ENCODE data around the gene WASL. TPM values are rescaled to one million over a fixed set of nuclear protein-coding genes. Genes with fewer than 3 reads are reported as not detected.
A peak's percentile ranks its signal among the peaks of the same experiment; 100 is the strongest.

Gene WASL
- total and polyA plus RNA-seq, 10 of the 15 experiments (the other 5 are each of a cell fraction or from before 2014, with no cell fraction given) = 2.0 to 6.4 (median 3.5) TPM

GRCh38 chr7:123741940-123742339 lies 6.9 kb downstream of the WASL start:
- Histone ChIP-seq H3K9ac (ENCODE audit: control insufficient read depth, insufficient read depth, low read length) (no peak overlapping the region), H3K9me3 (replicated peaks; ENCODE audit: control insufficient read depth, insufficient read depth, low read length) (peaks cover 4% of the 10 kb centered on the region; the same call in 2 of the 3 replicates), H3K4me3 (no peak overlapping the region), H3K27me3 (replicated peaks in 1 of 2; ENCODE audit: control insufficient read depth in 2 of 2, insufficient read depth in 2 of 2, low read length in 1 of 2) (no peaks in the 10 kb centered on the region), H3K4me1 (ENCODE audit: control insufficient read depth, insufficient read depth, low read length) (no peaks in the 10 kb centered on the region), H4K20me1 (ENCODE audit: control insufficient read depth, insufficient read depth) (no peaks in the 10 kb centered on the region), H3K4me2 (ENCODE audit: control insufficient read depth, insufficient read depth) (peak overlapping the region; percentile 55; the same call in 1 of the 2 replicates), H3K27ac (ENCODE audit: control insufficient read depth, insufficient read depth) (no peak overlapping the region), H2AFZ (ENCODE audit: control insufficient read depth, low read depth, low read length) (no peak overlapping the region), H3K36me3 (ENCODE audit: control insufficient read depth in 2 of 2, insufficient read depth in 2 of 2, low read length in 1 of 2) (no peaks in the 10 kb centered on the region), H3K79me2 (ENCODE audit: control insufficient read depth, insufficient read depth, low read length) (peaks cover 95% of the 10 kb centered on the region)
- DNase-seq (ENCODE audit: low read depth, low spot score) (no peak), FAIRE-seq (no peak), ATAC-seq (0 out of 3 replicates have a peak, but pooled peaks have one; percentile 18)
- RAD21 ChIA-PET (ENCODE audit: unreplicated experiment) = interaction anchor here (1.7 to 1.8 kb wide), 2 partner anchors 9 to 40 kb away, joined by 4 read pairs; no protein-coding TSS in a partner anchor
- POLR2A ChIA-PET = interaction anchor here (2.2 kb wide), 1 partner anchor 9 kb away, joined by 5 read pairs; no protein-coding TSS in a partner anchor
- TF ChIP-seq CREM (IDR thresholded peaks at IDR 0.05; ENCODE audit: low read depth) (no peak), HDAC2 (IDR thresholded peaks at IDR 0.05) (no peak)
- intact Hi-C loops (cut with micrococcal nuclease; ENCODE audit: unreplicated experiment) = no loop called here
- BruUV-seq (replicated peaks) = no TSS peak
- in situ Hi-C loops (cut with MboI) = no loop called here
- CTCF ChIA-PET = interaction anchor here (1.3 to 1.5 kb wide), 3 partner anchors 29 to 41 kb away, joined by 3 to 4 read pairs (median 4); no protein-coding TSS in a partner anchor
- SMC1A ChIA-PET (ENCODE audit: uncharacterized antibody, unreplicated experiment) = interaction anchor here (1.1 to 4.4 kb wide), 4 partner anchors 9 to 123 kb away, joined by 3 to 19 read pairs (median 8); no protein-coding TSS in a partner anchor

GRCh38 chr7:123738808-123739207 lies 10.0 kb downstream of the WASL start:
- H4K20me1 ChIP-seq (ENCODE audit: control insufficient read depth, insufficient read depth) = no peaks in the 10 kb centered on the region
- H3K4me3 ChIP-seq = no peak overlapping the region
- H3K9ac ChIP-seq (ENCODE audit: control insufficient read depth, insufficient read depth, low read length) = no peak overlapping the region
- no peaks in the 10 kb centered on the region for H3K4me1 ChIP-seq (ENCODE audit: control insufficient read depth, insufficient read depth, low read length)
- intact Hi-C loops (cut with micrococcal nuclease; ENCODE audit: unreplicated experiment) = loop anchor here (2.0 kb wide), 1 partner anchor 14 kb away; no protein-coding TSS in a partner anchor
- in situ Hi-C loops (cut with MboI) = no loop called here
- BruUV-seq (replicated peaks) = no TSS peak
- H3K27ac ChIP-seq (ENCODE audit: control insufficient read depth, insufficient read depth) = no peak overlapping the region
- DNase-seq (ENCODE audit: low read depth, low spot score) (no peak), FAIRE-seq (no peak), ATAC-seq (no peak)
- WGBS (ENCODE audit: insufficient coverage, insufficient replicate concordance, low lambda C conversion rate, missing lambda C conversion rate) = 96% methylated on average over 2 of the region's 2 CpGs
- H2AFZ ChIP-seq (ENCODE audit: control insufficient read depth, low read depth, low read length) = no peak overlapping the region
- H3K27me3 ChIP-seq (replicated peaks in 1 of 2; ENCODE audit: control insufficient read depth in 2 of 2, insufficient read depth in 2 of 2, low read length in 1 of 2) = no peaks in the 10 kb centered on the region
- SMC1A ChIA-PET (ENCODE audit: uncharacterized antibody, unreplicated experiment) = interaction anchor here (1.8 kb wide), 1 partner anchor 10 kb away, joined by 6 read pairs; the partner anchor contains the start of gene WASL
- H3K36me3 ChIP-seq (ENCODE audit: control insufficient read depth in 2 of 2, insufficient read depth in 2 of 2, low read length in 1 of 2) = peaks cover 0 to 3% of the 10 kb centered on the region in 2 experiments; a peak in 1 of 4 replicates
- RAD21 ChIA-PET (ENCODE audit: unreplicated experiment) = no interaction called here
- CTCF ChIA-PET = interaction anchor here (0.8 to 2.0 kb wide), 3 partner anchors 22 to 37 kb away, joined by 4 to 5 read pairs (median 5); no protein-coding TSS in a partner anchor
- peaks cover 88% of the 10 kb centered on the region for H3K79me2 ChIP-seq (ENCODE audit: control insufficient read depth, insufficient read depth, low read length)
- POLR2A ChIA-PET = no interaction called here
- H3K9me3 ChIP-seq (replicated peaks; ENCODE audit: control insufficient read depth, insufficient read depth, low read length) = peaks cover 9% of the 10 kb centered on the region
- H3K4me2 ChIP-seq (ENCODE audit: control insufficient read depth, insufficient read depth) = no peak overlapping the region
- TF ChIP-seq GATAD2B (conservative IDR thresholded peaks at IDR 0.05; ENCODE audit: low read depth) = no peak
- TF ChIP-seq RAD51 (IDR thresholded peaks at IDR 0.05) = no peak
- no peak for TF ChIP-seq NFYB (IDR thresholded peaks at IDR 0.05; ENCODE audit: insufficient read depth, low read depth, low read length)
- TF ChIP-seq ZBTB11 (CRISPR knock-in tag; IDR thresholded peaks at IDR 0.05) = no peak
- no peak for TF ChIP-seq BMI1 (IDR thresholded peaks at IDR 0.05; ENCODE audit: borderline replicate concordance)
- TF ChIP-seq PAX8 (IDR thresholded peaks at IDR 0.05) = no peak
- TF ChIP-seq CEBPB (IDR thresholded peaks at IDR 0.05; ENCODE audit: borderline replicate concordance in 1 of 2, low read depth in 2 of 2, low read length in 2 of 2) = no peak
- no peak for TF ChIP-seq TCF12 (IDR thresholded peaks at IDR 0.05; ENCODE audit: low read depth, low read length)
- TF ChIP-seq CBX3 (IDR thresholded peaks at IDR 0.05; ENCODE audit: borderline replicate concordance, low read depth) = no peak
- no peak for TF ChIP-seq BCLAF1 (IDR thresholded peaks at IDR 0.05)
